SHP77 treated with DMSO at 0.1 percent for 48 hours (cell line): ENCODE results near the gene MYO5C.

Source experiments
- DNase-seq: peaks from one replicate; lab custom pipeline; 2025; lab: John Stamatoyannopoulos, UW

Gene MYO5C

GRCh38 chr15:52295421-52296001 lies at the start of gene MYO5C:
MYO5C (minus strand) TSS chr15:52295804; CDS start chr15:52295636, 168 bp downstream.
- DNase-seq: peak; percentile 70

- DNase-seq: no peak
Observed at GRCh38 chr15:52344592-52344991, 49.0 kb upstream of the MYO5C start.

- DNase-seq: no peak
Observed at GRCh38 chr15:52343831-52344230, 48.2 kb upstream of the MYO5C start.

GRCh38 chr15:52340093-52340492 lies 44.5 kb upstream of the MYO5C start:
- DNase-seq: no peak

- DNase-seq: no peak
Observed at GRCh38 chr15:52338891-52339290, 43.3 kb upstream of the MYO5C start.

GRCh38 chr15:52338058-52338457 lies 42.5 kb upstream of the MYO5C start:
- no peak for DNase-seq

- DNase-seq: no peak
Observed at GRCh38 chr15:52337198-52337853, 41.7 kb upstream of the MYO5C start.

- DNase-seq: no peak
Observed at GRCh38 chr15:52336529-52336928, 40.9 kb upstream of the MYO5C start.

- no peak for DNase-seq
Observed at GRCh38 chr15:52334491-52335160, 39.0 kb upstream of the MYO5C start.

- DNase-seq: no peak
Observed at GRCh38 chr15:52331490-52332240, 36.1 kb upstream of the MYO5C start.

GRCh38 chr15:52329987-52330386 lies 34.4 kb upstream of the MYO5C start:
- no peak for DNase-seq

GRCh38 chr15:52329150-52329549 lies 33.5 kb upstream of the MYO5C start:
- no peak for DNase-seq

- no peak for DNase-seq
Observed at GRCh38 chr15:52328680-52329079, 33.1 kb upstream of the MYO5C start.

- DNase-seq: no peak
Observed at GRCh38 chr15:52326756-52327155, 31.2 kb upstream of the MYO5C start.

- no peak for DNase-seq
Observed at GRCh38 chr15:52324109-52324508, 28.5 kb upstream of the MYO5C start.

GRCh38 chr15:52318729-52319500 lies 23.3 kb upstream of the MYO5C start:
- no peak for DNase-seq

GRCh38 chr15:52317688-52318087 lies 22.1 kb upstream of the MYO5C start:
- DNase-seq: no peak

- DNase-seq: no peak
Observed at GRCh38 chr15:52317022-52317421, 21.4 kb upstream of the MYO5C start.

- no peak for DNase-seq
Observed at GRCh38 chr15:52309154-52309548, 13.5 kb upstream of the MYO5C start.

GRCh38 chr15:52308446-52309153 lies 13.0 kb upstream of the MYO5C start:
- DNase-seq: no peak

- DNase-seq: no peak
Observed at GRCh38 chr15:52307847-52308246, 12.2 kb upstream of the MYO5C start.
